MM.1S (cell line): ENCODE data around the gene NPEPL1.

ENCODE experiments used
- EZH2 ChIP-seq: fragments of 300-600 bp; sonication (generic); optimal IDR thresholded peaks from 2 replicates; pipeline ENCODE3; 2017; ENCODE audit warnings: low read depth, mild to moderate bottlenecking, antibody characterized with exemption, low read length, mixed read lengths
- EZH2phosphoT487 ChIP-seq: fragments of 300-600 bp; sonication (generic); IDR thresholded peaks from 2 replicates; pipeline ENCODE4 v1.6.1; 2018; ENCODE audit warnings: antibody characterized with exemption, low read length
- TF ChIP-seq, protein P1 (sequence below): fragments of 300-600 bp; sonication (generic); IDR thresholded peaks from 2 replicates; pipeline ENCODE4 v1.5.1; 2016; ENCODE audit warnings: antibody characterized with exemption, low read length, mixed read lengths

DNA sequence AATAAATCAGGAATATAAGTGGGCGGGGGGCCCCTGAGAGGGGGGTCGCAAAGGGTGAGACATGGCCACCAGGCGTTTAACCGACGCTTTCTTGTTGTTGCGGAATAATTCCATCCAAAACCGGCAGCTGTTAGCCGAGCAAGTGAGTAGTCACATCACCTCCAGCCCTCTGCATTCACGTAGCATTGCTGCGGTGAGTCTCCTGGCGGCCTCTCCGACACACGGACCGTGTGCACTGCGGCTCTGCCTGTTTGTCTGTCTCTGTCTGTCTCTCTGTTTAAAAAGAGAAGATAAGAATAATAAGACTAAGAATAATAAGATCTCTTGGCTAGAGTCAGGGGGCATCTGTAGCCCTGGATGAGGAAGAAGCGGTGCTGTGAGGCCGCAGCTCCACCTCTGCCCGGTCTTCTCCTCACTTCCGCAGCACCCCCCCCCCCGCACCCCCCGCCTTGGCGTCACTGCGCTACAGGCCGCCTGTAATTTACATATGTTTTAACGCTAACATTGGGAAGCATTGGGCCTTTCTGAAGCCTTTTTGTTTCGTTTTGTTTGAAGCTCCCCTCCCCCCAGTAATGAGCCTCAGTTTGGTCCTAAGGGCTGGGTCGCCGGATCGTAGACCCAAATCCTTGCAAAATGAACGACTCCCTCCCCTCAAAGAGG, 40.5 kb upstream of the NPEPL1 start:
- TF ChIP-seq EZH2 (no peak), EZH2phosphoT487 (no peak)
- TF ChIP-seq, protein P1, sequence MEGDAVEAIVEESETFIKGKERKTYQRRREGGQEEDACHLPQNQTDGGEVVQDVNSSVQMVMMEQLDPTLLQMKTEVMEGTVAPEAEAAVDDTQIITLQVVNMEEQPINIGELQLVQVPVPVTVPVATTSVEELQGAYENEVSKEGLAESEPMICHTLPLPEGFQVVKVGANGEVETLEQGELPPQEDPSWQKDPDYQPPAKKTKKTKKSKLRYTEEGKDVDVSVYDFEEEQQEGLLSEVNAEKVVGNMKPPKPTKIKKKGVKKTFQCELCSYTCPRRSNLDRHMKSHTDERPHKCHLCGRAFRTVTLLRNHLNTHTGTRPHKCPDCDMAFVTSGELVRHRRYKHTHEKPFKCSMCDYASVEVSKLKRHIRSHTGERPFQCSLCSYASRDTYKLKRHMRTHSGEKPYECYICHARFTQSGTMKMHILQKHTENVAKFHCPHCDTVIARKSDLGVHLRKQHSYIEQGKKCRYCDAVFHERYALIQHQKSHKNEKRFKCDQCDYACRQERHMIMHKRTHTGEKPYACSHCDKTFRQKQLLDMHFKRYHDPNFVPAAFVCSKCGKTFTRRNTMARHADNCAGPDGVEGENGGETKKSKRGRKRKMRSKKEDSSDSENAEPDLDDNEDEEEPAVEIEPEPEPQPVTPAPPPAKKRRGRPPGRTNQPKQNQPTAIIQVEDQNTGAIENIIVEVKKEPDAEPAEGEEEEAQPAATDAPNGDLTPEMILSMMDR = no peak
